Fibroblast of lung (primary cell): ENCODE results near the gene ARTN. TPM values are rescaled to one million over a fixed set of nuclear protein-coding genes. Genes with fewer than 3 reads are reported as not detected.

Source experiments
- DNase-seq, 2 donors: peaks; one replicate each; pipeline versions ENCODE4 v3.0.0 to v3.0.0-alpha.2; 2010; ENCODE audit warnings: low read depth in 2 of 2
- H2AFZ ChIP-seq: 2 replicates; pipeline ENCODE4 v1.5.1; 2012; ENCODE audit warnings: low read length, control low read depth, inconsistent platforms
- H3K27ac ChIP-seq: 2 replicates; pipeline ENCODE4 v1.5.1; 2011; ENCODE audit warnings: low read length, control low read depth; ENCODE audit not compliant: insufficient read depth
- H3K27me3 ChIP-seq: 2 replicates; pipeline ENCODE4 v1.5.1; 2011; ENCODE audit warnings: mild to moderate bottlenecking, low read length; ENCODE audit not compliant: control insufficient read depth, insufficient read depth
- H3K36me3 ChIP-seq: 2 replicates; pipeline ENCODE4 v1.5.1; 2011; ENCODE audit warnings: low read length; ENCODE audit not compliant: control insufficient read depth, insufficient read depth
- H3K4me1 ChIP-seq: 2 replicates; pipeline ENCODE4 v1.5.1; 2011; ENCODE audit warnings: low read length; ENCODE audit not compliant: control insufficient read depth, insufficient read depth; ENCODE audit errors: extremely low read depth
- H3K4me2 ChIP-seq: 2 replicates; pipeline ENCODE4 v1.5.1; 2011; ENCODE audit warnings: low read length, control low read depth; ENCODE audit not compliant: insufficient read depth; ENCODE audit errors: extremely low read depth
- H3K4me3 ChIP-seq, 4 experiments: fragments of 200-600 bp in 1 of 4; sonication (generic) in 1 of 4; replicated peaks in 1 of 4; 2 replicates each; pipeline ENCODE4 v1.5.1; 2011 to 2016; ENCODE audit warnings: low read length in 4 of 4, low read depth in 3 of 4, mild to moderate bottlenecking in 3 of 4, control low read depth in 2 of 4, inconsistent platforms in 1 of 4, mixed read lengths in 1 of 4; ENCODE audit not compliant: insufficient read depth in 1 of 4; ENCODE audit errors: control extremely low read depth in 1 of 4
- H3K79me2 ChIP-seq: 2 replicates; pipeline ENCODE4 v1.5.1; 2012; ENCODE audit warnings: mild to moderate bottlenecking, low read length, inconsistent platforms; ENCODE audit not compliant: control insufficient read depth, insufficient read depth
- H3K9ac ChIP-seq: 2 replicates; pipeline ENCODE4 v1.5.1; 2011; ENCODE audit warnings: mild to moderate bottlenecking, low read length, control low read depth; ENCODE audit not compliant: insufficient read depth
- H3K9me3 ChIP-seq: 2 replicates; pipeline ENCODE4 v1.5.1; 2012; ENCODE audit warnings: low read depth, low read length; ENCODE audit not compliant: control insufficient read depth, insufficient read depth
- H4K20me1 ChIP-seq: 2 replicates; pipeline ENCODE4 v1.5.1; 2011; ENCODE audit warnings: low read length; ENCODE audit not compliant: control insufficient read depth, insufficient read depth; ENCODE audit errors: extremely low read depth
- EZH2 ChIP-seq: IDR thresholded peaks from 2 replicates; pipeline ENCODE4 v1.5.1; 2012; ENCODE audit warnings: low read length, control low read depth, mild to moderate bottlenecking; ENCODE audit errors: missing control alignments
- polyA plus RNA-seq, 2 donors: library from polyadenylated mRNA; depleted of rRNA in 1 of 2; stranded (reverse) in 1 of 2; unstranded in 1 of 2; fragments of >200 nt; gene quantifications; 2 replicates each; pipeline ENCODE4 v1.2.1, GENCODE V29; 2011 to 2012; ENCODE audit warnings: missing spikeins in 1 of 2
- total RNA-seq: library from RNA; depleted of rRNA; stranded (reverse); fragments of >200 nt; gene quantifications from 2 replicates; pipeline ENCODE4 v1.2.1, GENCODE V29; 2014
- TF ChIP-seq, protein P1 (sequence below), 2 donors: IDR thresholded peaks in 1 of 2; conservative IDR thresholded peaks in 1 of 2; 1 replicate in 1 of 2; 2 replicates in 1 of 2; pipeline ENCODE4 v1.5.1; 2011 to 2012; ENCODE audit warnings: low read length in 2 of 2, control low read depth in 1 of 2, inconsistent platforms in 1 of 2, low read depth in 1 of 2, mild to moderate bottlenecking in 1 of 2

The ARTN gene
- total and polyA plus RNA-seq, 2 donors (not counting 1 experiment from before 2014, with no cell fraction given): 0.06 to 0.50 TPM

DNA sequence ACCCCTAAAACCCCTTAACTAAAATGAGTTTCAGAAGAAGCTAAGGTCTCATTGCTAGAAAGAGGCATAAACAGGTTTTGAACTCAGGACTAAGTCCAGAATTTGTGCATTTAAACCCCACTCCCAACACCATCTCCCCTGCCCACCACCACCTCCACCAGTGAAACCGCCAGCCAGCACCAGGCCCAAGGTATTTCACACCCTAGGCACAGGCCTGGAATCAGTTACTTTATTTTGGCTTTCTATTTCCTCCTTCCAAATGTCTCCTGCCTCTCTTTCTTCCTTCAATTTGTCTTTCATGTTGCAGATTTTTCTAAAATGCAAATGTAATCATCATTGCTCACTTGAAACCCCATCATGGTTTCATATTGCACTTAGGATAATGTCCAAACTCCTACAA lies 11.3 kb downstream of the ARTN start:
- TF ChIP-seq, protein P1, sequence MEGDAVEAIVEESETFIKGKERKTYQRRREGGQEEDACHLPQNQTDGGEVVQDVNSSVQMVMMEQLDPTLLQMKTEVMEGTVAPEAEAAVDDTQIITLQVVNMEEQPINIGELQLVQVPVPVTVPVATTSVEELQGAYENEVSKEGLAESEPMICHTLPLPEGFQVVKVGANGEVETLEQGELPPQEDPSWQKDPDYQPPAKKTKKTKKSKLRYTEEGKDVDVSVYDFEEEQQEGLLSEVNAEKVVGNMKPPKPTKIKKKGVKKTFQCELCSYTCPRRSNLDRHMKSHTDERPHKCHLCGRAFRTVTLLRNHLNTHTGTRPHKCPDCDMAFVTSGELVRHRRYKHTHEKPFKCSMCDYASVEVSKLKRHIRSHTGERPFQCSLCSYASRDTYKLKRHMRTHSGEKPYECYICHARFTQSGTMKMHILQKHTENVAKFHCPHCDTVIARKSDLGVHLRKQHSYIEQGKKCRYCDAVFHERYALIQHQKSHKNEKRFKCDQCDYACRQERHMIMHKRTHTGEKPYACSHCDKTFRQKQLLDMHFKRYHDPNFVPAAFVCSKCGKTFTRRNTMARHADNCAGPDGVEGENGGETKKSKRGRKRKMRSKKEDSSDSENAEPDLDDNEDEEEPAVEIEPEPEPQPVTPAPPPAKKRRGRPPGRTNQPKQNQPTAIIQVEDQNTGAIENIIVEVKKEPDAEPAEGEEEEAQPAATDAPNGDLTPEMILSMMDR (conservative IDR thresholded peaks at IDR 0.05 in 1 of 2, IDR thresholded peaks at IDR 0.05 in 1 of 2; ENCODE audit: low read depth in 1 of 2, low read length in 2 of 2): no peak
- TF ChIP-seq EZH2: no peak
- Histone ChIP-seq H3K27me3 (no peaks in the 10 kb centered on the region), H3K4me1 (peaks cover 3% of the 10 kb centered on the region), H3K9ac (no peak overlapping the region), H3K79me2 (peaks cover 17% of the 10 kb centered on the region), H4K20me1 (no peaks in the 10 kb centered on the region), H3K27ac (no peak overlapping the region), H3K9me3 (no peaks in the 10 kb centered on the region), H2AFZ (no peak overlapping the region), H3K4me2 (no peak overlapping the region), H3K36me3 (no peaks in the 10 kb centered on the region), H3K4me3 (no peak overlapping the region)
- no peak for DNase-seq

DNA sequence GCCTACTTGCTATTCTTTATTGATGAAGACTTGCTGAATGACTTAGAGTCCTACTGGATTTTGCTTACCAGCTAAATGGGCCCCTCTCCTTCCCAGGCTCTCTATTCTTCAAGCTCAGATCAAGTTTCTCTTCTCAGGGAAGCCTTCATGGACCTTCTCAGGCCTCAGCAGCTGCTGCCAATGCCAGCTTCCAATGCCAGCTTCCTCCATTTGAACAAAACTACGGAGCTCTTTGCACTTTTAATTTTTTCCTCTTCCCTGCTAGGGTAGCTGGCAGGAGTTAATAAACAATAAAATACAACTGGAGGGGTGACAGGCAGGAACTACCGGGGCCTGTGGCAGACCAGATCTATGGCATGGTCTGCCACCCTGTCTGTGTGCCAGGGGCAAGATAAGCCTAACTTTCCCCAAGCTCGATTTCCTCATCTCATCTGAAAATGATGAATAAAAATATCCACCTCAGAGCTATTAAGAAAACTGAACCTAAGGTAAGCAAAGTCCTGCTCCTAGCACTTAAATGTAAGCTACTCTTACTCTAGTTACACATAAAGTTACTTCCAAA lies 12.2 kb downstream of the ARTN start:
- Histone ChIP-seq H3K4me1 (peaks cover 3% of the 10 kb centered on the region), H3K9ac (peak overlapping the region; percentile 99), H3K9me3 (no peaks in the 10 kb centered on the region), H3K4me3 (peak overlapping the region; percentile 69 to 96 (median 79)), H3K27me3 (no peaks in the 10 kb centered on the region), H3K27ac (peak overlapping the region; percentile 42), H3K4me2 (peak overlapping the region; percentile 89), H3K79me2 (peaks cover 17% of the 10 kb centered on the region), H4K20me1 (no peaks in the 10 kb centered on the region), H2AFZ (peak overlapping the region; percentile 87), H3K36me3 (peaks cover 2% of the 10 kb centered on the region)
- TF ChIP-seq EZH2: no peak
- TF ChIP-seq, protein P1 (conservative IDR thresholded peaks at IDR 0.05 in 1 of 2, IDR thresholded peaks at IDR 0.05 in 1 of 2; ENCODE audit: low read depth in 1 of 2, low read length in 2 of 2): no peak
- DNase-seq: no peak

DNA sequence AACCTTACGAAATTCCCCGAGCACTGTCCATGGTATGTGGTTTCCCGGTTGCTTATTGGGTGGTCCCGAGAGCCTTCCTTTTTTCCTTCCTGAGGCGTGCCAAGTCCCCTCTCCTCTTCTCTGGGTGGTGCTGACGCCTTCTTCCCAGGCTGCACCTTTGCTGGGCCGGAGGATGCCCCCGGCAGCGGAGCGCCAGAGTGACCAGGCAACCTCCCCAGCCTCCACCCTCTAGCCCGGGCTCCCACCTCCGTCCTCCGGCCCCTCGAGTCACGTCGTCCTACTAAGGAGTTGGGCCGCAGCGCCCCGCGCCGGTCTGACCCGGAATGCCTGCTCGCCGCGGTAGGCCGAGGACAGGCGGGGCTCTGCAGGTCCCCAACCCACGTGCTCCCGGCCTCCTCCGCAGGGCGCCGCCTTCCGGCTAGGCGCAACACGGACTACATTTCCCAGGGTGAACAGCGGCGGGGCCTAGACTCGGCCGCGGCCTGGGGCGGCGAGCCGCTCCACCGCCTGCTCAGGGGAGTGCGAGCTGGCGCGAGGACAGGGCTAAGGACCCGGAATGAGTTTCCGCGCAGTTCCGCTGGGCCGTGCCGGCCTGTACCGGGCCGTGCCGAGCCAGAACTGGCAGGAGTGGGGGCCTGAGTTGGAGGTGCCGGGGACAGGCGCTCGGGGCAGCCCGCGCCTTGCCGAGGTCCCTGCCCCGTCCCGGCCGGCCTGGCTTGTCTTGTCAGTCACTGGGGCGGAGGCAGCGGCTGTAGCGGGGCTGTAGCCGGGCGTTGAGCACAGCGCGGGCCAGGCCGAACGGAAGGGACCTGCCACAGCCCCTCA lies 12.8 kb downstream of the ARTN start, which contains the start of gene IPO13:
Gene IPO13 (plus strand): TSS at position 715 of the 825 bp plus-strand sequence. CDS start 651 bp downstream, outside the sequence.
- Histone ChIP-seq H3K9me3 (no peaks in the 10 kb centered on the region), H3K4me2 (peak within 1 kb of the TSS; percentile 95), H4K20me1 (no peaks in the 10 kb centered on the region), H3K4me3 (peak within 1 kb of the TSS; percentile 69 to 96 (median 79)), H3K27ac (peak within 1 kb of the TSS; percentile 98), H3K9ac (peak within 1 kb of the TSS; percentile 99), H3K79me2 (peaks cover 17% of the 10 kb centered on the region), H3K27me3 (no peaks in the 10 kb centered on the region), H3K4me1 (peaks cover 3% of the 10 kb centered on the region), H2AFZ (peak within 1 kb of the TSS; percentile 87), H3K36me3 (peaks cover 2% of the 10 kb centered on the region)
- peak; percentile 94 to 95 for DNase-seq
- no peak for TF ChIP-seq EZH2
- TF ChIP-seq, protein P1 (conservative IDR thresholded peaks at IDR 0.05 in 1 of 2, IDR thresholded peaks at IDR 0.05 in 1 of 2; ENCODE audit: low read depth in 1 of 2, low read length in 2 of 2): peak; percentile 43
